Esophagus mucosa (tissue), 1 donor: Measurements from ENCODE around the gene CCDC106. TPM values are rescaled to one million over a fixed set of nuclear protein-coding genes. Genes with fewer than 3 reads are reported as not detected.

Experiments
- ATAC-seq: fragments of 200-7000 bp; cut with Tn5 transposase; one replicate; pipeline ENCODE4 v1.9.1; 2020
- total RNA-seq: library from RNA; stranded (reverse); gene quantifications from one replicate; pipeline ENCODE4 v1.2.4, GENCODE V29; 2023
- donor health status: DM: yes; HTN: yes; CAD: no.

CCDC106 gene
- total RNA-seq, 1 donor from 2014 or later = 4.7 TPM

DNA sequence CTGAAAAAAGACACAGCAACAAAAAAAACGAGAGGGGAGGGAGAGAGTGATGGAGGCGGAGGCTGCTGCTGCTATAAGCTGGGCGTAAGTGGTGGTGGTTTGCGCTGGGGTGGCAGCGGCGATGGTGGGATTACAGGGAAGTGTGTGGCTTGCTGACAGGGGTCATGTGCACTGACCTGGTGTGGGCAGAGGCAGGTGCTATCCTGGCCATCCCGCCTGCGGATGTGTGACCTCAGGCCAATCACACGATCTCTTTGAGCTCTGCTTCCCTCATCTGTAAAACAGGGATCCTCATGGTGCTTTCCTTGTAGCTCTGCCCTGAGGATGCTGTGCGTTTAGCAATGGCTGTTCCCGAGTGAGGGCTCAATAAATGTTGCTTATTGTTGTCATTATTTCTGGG, 10.5 kb upstream of the CCDC106 start:
- ATAC-seq = no peak

DNA sequence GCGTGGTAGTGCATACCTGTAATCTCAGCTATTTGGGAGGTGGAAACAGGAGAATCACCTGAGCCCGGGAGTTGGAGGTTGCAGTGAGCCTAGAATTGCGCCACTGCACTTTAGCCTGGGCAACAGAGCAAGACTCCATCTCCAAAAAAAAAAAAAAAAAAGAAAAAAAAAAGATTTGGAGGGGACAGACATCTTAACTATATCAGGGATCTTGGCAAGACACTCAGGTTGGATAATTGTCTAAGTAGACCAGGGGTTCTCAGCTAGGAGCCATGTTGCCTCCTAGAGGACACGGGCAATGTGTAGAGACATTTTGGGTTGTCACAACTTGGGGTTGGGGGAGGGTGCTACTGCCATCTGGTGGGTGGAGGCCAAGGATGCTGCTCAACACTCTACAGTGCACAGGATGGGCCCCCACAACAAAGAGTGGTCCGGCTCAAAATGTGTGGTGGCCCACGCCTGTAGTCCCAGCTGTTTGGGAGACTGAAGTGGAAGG, 9.1 kb upstream of the CCDC106 start:
- no peak for ATAC-seq

DNA sequence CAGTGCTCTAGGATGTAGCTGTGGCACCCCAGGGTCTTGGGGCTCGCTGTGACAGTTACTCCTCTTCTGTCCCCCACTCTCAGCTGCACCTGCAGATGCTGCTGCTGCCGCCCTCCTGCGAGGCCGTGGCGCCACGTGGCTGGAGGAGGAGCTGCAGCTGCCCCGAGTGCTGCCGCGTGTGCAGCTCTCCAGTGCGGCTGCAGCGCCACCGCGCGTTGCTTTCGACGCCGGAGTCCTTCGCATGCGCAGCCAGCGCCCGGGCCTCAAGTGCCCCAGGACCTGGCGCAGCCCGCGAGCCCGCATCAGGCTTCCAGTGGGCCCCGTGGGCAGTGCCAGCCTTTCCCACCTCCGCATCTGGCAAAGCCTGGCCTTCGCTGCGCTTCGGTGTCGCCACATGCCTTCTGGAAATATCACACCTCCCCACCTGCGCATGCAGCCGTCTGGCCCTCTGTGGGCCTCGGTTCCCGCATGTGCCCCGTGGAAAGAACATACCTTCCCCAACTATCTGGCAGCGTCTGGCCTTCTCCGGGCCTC, 7.9 kb upstream of the CCDC106 start:
- peak; percentile 41 for ATAC-seq

DNA sequence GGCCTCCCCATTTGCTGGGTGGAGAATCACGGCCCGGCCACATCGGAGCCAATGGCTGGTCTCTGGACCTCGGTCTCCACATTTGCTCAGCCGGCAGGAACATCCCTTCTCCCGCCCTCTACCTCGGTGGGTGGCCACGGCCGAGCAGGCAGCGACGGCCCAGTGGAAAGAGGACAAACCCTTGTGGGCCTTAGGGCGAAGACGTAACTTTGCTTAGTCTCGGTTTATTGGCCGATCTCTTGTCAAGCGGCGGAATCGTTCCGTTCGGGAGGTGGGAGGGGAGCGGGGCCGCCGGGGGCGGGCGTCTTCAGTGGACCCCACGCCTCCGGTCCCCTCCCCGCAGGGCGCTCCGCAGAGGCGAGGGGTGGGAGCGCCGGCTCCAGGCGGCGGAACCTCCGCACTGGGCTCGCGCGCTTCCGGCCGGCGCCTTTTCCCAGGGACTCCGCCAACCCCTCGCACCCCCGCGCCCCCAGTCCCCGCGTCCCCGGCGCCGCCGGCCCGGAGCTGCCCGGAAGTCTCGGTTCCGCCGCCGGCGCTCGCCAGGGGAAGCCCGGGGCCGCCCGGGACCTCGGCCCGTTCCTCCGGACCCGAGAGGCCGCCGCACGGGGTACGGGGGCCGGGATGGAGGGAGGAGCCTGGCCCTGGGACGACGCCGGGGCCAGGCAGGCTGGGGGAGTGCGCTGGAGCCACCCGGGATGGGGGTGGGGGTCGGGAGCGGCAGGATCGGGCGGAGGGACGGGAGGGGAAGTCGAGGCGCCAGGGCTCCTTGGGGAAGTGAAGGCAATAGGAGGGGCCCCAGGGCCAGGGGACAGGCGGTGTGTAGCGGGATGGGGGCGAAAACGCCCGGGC, 7.2 kb upstream of the CCDC106 start, which contains the start of gene ZNF580:
Gene ZNF580 (plus strand): TSS at position 426 of the 849 bp plus-strand sequence. CDS start 1,507 bp downstream, outside the sequence.
- ATAC-seq = peak; percentile 34

DNA sequence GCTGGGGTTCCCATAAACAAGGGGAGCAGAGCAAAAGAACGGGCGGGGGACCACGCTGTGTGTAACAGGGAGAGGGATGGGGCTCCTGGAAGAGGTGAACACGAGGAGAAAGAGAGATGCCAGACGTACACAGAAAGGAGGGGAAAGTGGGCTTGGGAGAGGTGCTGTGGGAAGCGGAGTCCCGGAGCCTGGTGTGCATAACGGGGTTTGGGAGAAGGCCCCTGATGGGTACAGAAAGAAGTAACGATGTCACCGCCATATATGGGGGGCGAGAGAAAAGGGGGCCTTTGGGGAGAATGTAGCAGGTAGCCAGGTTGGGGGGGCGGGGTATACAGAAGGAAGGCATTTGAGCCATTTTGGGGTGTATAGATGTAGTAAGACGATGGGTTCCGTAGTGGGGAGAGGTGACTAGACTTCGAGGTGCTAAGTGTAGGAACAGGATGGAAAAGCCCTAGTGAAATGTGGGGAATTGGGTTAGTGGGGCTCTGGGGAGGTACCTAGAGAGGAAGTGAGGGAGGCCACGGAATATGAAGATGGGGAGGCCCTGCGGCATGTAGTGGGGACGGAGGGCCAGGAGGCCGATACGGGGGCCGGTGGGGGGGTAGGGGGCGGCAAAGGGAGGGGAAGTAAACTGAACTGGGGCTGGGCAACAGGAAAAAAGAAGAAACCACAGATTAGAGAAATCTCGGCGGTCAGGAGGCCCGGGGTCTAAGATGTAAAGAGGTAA, 6.4 kb upstream of the CCDC106 start:
- no peak for ATAC-seq

DNA sequence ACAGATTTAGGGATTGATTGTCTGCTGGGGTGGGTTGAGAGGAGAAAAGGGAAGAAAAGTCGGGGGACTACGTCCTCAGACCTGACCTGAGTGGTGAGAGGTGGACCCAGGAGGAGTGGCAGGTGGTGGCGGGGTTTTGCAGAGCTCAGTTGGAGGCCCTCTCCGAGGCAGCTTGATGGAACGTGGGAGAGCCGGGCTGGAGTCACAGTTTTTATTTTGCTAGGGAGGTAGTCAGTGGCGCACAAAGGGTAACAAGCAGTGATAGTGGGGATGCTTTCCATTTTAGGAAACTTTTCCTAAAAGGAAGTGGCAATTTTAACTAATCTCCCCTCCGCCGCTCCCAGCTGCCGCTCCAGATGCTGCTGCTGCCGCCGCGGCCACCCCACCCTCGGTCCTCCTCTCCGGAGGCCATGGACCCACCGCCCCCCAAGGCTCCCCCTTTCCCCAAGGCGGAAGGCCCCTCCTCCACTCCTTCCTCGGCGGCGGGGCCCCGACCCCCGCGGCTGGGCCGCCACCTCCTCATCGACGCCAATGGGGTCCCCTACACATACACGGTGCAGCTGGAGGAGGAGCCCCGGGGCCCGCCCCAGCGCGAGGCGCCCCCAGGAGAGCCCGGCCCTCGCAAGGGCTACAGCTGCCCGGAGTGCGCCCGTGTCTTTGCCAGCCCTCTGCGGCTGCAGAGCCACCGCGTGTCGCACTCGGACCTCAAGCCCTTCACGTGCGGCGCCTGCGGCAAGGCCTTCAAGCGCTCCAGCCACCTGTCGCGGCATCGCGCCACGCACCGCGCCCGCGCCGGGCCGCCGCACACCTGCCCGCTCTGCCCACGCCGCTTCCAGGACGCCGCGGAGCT, 5.6 kb upstream of the CCDC106 start:
- ATAC-seq = peak; percentile 20

DNA sequence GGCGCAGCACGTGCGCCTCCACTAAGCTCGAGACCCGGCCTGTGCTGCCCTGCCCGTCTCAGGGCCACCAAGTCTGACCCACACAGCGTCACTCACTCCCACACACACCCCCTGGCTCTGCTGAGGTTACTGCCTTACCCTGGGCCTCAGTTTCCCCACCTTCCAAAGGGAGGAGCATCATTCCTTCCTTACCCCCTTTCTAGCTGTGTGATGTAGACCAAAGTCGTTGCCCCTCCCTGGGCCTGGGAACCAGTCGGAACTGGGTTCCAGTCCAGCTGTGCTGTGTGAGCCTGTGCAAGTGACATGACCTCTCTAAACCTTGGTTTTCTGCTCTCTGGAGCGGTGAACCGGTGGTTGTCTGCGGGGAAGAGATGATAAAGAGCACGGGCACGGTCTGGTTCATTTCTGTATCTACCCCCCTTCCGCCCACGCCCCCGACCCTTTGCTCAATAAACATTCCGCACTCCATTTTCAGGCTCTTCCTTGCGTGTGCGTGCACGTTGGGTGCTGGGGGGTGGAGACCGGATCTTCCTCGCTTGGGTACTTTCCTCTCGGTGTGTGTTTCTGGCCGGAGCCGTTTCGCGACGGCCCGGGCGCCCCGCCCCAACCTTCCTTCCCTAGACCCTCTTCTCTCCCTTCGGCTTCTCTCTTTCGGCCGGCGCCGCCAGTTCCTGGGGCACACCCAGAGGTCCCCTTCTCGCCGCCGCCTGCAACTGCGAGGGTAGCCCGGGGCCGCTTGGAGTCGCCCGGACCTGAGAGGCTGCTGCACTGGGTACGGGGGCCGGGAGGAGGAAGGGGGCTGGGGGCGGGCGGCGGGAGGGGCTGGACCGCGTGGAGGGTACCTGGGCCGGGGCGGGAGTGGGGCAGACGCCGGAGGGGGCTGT, 4.8 kb upstream of the CCDC106 start, which contains the start of gene ZNF581:
Gene ZNF581 (plus strand): TSS at position 647 of the 884 bp plus-strand sequence. CDS start 923 bp downstream, outside the sequence.
- ATAC-seq = peak; percentile 64

DNA sequence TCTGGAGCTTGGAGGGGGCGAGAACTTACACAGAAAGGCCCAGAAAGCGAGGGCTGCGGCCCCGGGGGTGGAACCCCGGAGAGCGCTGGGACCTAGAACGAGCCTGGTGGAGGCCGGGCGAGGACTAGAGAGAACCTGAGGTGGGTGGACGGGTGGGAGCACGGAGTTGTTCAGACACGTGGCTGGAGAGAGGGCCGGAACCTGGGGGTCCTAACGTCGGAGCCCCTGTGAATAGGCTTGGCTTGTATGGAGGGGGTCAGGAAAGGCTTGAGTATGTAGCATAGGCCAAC, 4.2 kb upstream of the CCDC106 start:
- no peak for ATAC-seq

DNA sequence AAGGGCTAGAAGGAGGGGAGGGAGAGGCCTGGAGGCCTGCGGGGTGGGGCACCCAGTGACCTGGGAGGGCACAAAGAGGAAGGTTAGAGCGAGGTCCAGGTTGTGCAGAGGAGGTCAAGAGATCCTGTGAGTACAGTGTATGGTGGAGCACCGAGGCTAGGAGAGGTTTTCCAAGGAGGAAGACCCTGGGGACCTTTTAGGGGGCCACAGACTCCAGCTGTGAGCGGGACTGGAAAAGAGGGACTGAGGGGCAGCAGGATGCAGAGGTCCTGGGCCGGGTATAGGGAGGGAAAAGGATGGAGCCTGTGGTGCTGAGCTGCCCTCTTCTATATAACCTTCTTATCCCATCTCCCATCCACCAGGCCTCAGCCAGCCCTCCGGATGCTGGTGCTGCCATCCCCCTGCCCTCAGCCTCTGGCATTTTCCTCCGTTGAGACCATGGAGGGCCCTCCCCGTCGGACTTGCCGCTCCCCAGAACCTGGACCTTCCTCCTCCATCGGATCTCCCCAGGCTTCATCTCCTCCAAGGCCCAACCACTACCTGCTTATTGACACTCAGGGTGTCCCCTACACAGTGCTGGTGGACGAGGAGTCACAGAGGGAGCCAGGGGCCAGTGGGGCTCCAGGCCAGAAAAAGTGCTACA, 3.7 kb upstream of the CCDC106 start:
- ATAC-seq = no peak

DNA sequence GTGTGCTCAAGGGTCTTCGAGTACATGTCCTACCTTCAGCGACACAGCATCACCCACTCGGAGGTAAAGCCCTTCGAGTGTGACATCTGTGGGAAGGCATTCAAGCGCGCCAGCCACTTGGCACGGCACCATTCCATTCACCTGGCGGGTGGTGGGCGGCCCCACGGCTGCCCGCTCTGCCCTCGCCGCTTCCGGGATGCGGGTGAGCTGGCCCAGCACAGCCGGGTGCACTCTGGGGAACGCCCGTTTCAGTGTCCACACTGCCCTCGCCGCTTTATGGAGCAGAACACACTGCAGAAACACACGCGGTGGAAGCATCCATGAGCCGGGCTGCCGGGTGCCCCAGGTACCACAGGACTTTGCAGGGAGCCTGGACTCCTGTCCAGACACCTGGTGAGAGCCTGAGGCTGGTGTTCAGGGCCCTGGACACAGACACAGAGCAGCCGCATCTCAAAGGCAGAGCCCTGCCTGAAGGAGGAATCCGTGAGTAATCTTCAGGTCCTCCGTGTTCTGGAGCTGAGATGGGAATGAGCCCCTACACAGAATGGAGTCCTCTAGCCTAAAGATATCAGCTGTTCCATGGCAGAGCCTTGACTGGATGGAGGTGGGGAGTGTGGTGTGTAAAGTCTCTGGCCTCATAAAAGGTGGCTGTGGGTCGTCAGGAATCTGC, 3.0 kb upstream of the CCDC106 start:
- no peak for ATAC-seq

DNA sequence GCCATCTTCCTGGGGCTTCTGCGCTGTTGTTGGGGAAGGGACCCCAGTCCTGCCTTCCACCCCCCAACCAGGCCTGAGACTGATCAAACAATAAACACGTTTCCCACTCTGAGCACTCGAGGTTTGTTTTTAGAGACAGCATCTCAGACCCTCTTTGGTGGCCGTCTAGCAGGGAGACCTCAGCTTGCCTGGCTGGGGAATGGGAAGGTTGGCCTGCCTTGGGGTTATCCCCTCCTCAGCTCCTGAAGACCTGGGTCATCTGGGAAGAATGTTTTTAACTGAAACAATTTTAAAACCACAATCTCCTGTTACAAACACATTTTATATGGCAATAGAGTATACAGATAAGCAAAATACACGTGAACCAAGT, 2.5 kb upstream of the CCDC106 start:
- no peak for ATAC-seq

DNA sequence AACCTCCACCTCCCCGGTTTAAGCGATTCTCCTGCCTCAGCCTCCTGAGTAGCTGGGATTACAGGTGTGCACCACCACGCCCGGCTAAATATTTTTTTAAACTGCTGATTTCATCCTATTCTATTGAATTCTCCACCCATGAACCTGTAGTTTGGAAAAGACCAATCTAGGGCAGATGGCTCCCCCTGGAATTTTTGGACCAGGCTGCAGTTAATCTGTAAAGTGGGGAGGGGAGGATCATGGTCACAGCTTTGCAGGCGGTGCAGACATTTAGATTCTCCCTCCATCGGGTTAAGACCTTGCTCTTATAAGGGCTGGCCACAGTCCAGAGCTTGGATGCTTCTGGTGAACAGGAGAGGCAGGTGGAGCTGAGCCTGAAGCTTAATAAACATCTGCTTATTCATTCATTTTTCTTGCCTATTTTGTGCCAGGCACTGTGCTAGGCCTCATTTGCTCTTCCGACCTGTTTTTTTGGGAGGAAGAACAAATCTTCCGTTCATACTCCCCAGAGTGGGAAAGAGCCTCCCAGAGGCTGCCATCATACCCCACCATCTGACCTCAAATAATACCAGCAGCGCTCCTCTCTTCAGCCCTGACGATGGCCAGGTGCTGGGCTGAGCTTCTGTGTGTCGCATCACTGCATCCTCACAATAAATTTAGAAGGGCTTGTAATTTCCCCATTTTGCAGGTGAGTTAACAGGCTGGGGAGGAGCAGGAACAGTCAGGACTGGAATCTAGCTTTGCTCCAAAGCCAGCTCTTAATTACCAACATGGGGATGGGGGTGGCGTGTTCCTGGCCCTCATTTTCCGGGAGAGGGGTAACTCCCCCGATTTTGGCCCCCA, 902 bp upstream of the CCDC106 start:
- ATAC-seq = no peak

DNA sequence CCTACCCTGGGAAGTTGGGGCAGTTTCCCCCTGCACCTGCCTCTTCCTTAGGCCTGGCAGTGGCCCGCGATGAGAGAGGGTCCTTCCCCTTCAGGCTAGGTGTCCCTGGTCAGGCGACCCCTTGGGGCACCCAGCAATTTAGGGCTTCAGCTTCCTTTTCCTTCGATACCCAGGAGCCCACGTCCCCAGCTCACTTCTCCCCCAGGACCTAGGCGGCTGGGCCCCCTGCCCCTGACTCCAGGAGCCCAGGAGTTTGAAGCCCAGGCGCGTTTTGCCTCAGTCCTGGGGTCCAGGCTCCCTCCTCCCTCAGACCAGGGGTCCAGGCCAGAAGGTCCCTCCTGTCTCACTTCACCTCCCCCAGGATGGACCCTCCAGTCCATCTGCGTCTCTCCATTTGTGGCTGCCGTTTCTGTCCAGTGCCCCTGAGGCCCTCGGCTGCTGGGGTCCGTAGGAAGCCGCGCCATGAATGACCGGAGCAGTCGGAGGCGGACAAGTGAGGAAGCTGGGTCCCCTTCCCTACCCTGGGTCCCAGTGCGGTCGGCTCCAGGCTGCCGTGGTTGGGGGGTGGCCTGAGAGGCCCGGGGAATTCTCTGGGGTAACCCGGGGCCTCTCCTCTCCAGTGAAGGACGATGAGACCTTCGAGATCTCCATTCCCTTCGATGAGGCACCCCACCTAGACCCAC, 714 bp downstream of the CCDC106 start:
- ATAC-seq = no peak

DNA sequence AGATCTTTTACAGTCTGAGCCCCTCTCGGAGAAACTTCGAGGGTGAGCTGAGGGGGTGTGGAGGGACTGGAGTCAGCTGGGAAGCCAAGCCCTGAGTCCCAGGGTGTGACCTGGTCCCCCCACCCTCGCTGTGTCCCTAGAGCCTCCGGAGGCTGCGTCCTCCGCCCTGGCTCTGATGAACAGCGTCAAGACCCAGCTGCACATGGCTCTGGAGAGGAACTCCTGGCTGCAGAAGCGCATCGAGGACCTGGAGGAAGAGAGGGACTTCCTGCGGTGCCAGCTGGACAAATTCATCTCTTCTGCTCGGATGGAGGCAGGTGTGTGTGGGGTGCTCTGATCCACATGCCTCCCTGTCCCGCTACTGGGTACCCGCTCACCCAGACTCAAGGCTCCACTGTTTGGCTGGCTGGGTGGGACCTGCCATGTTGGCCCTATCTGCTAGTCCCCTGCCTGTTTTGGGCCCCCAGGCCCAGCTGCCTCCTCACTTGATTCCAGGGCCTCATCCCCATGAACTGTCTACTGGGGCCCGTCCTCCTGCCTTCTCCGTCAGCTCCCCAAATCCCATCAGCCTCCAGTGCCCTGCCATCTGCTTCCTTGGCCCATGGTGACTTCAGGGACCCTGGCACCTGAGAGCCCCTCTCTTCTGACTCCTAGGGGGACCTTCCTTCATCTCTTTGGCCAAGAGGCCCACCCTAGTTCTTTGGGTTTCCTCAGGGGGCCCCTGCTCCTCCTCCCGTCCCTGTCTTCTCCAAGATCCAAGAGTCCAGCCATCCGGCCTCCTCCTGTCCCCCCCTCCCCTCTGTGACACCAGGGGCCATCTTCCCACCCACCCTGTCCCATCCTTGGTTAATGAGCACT, 1.5 kb downstream of the CCDC106 start:
- no peak for ATAC-seq

DNA sequence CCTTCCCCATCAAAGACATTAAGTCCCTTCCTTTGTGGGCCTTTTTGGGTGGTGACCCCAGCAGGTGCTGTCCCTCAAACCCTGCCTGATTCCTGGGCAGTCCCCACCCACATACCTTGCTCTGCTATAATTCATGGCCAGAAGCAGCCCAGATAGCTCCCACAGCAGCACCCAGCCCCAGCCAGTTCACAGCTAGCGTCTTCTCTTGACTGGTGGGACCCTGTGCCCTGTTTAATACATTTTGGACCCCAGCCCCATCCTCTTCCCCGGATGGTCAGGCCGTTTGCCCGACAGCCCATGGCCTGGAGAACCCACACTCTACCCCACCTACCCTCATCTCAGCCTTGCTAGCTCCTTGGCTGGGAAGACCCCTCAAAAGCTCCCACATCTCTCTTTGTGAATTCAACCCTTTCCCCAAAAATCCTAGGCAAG, 2.1 kb downstream of the CCDC106 start:
- no peak for ATAC-seq

DNA sequence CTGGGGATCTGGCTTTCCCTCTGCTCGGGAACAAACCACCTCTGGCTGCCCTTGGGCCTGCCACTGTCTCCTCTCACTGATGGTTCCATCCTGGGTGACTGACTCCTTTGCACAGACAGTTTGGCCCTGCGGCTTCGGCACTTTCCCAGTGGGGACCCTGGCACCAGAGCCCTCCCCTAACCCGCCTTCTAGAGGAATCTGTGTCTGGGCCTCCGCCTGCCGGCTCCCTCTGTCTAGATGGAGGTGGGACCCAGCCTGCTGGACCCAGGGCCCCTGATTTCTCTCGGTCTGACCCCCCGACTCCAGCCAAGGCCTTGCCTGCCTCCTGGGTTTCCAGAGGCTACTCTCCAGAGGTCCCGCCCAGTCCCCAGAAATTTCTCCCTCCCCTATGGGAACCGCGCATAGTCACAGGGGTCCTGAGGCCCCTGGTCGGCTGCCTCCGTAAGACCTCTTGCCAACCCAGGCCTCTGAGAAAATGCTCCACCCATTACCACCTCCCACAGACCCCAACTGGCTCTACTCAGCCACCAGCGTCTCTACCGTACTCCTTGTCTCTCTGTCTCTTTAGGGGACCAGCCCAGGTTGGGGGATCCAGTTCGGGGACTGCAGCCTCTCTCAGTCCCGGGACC, 2.7 kb downstream of the CCDC106 start:
- no peak for ATAC-seq

DNA sequence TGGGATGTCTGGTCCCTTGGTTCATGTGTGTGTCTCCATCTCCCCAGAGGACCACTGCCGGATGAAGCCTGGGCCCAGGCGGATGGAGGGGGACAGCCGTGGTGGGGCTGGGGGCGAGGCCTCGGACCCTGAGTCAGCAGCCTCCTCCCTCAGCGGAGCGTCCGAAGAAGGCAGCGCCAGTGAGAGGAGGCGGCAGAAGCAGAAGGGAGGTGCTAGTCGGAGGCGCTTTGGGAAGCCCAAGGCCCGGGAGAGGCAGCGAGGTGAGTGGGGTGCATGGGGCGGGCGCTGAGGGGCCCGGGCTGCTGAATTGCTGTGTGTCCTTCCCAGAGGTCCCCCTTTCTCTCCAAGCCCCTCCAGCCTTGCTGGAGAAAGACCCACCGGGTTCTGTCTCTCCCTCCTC, 3.2 kb downstream of the CCDC106 start:
- no peak for ATAC-seq
